ENCODE results near the gene INSL3. TPM values are rescaled to one million over a fixed set of nuclear protein-coding genes. Genes with fewer than 3 reads are reported as not detected.

Gene INSL3
- total and polyA plus RNA-seq, 4 donors = 0.22 TPM; not detected in 3

- peaks cover 0 to 5% (median 0%) of the 10 kb centered on the region in 4 donors for H3K4me1 ChIP-seq (ENCODE audit: control insufficient read depth in 4 of 4, insufficient read depth in 4 of 4, low read length in 3 of 4)
- no peak for TF ChIP-seq CTCF (IDR thresholded peaks at IDR 0.05; ENCODE audit: low read depth, low read length, missing input control)
- WGBS = 75% methylated on average over 6 of the region's 6 CpGs
- peaks cover 0 to 7% (median 0%) of the 10 kb centered on the region in 4 donors for H3K27me3 ChIP-seq (ENCODE audit: control insufficient read depth in 4 of 4, insufficient read depth in 4 of 4, low read length in 3 of 4)
- H3K9me3 ChIP-seq (ENCODE audit: control insufficient read depth in 4 of 4, low read length in 3 of 4) = peaks cover 0 to 2% (median 0%) of the 10 kb centered on the region in 4 donors
- H3K27ac ChIP-seq (ENCODE audit: low read depth in 1 of 2, low read length in 2 of 2) = no peak overlapping the region
- H3K9ac ChIP-seq (ENCODE audit: low read depth in 1 of 2, low read length in 2 of 2) = no peak overlapping the region
- no peak overlapping the region for H3K4me3 ChIP-seq (ENCODE audit: low read depth in 1 of 3, low read length in 3 of 3)
- DNase-seq (ENCODE audit: low spot score) = no peak
- peaks cover 0 to 1% (median 0%) of the 10 kb centered on the region in 4 donors for H3K36me3 ChIP-seq (ENCODE audit: control insufficient read depth in 4 of 4, insufficient read depth in 3 of 4, low read depth in 1 of 4, low read length in 3 of 4)
Observed at GRCh38 chr19:17840019-17840418, 18.7 kb upstream of the INSL3 start.

- no peak for DNase-seq (ENCODE audit: low spot score)
- Histone ChIP-seq H3K9ac (ENCODE audit: low read depth in 1 of 2, low read length in 2 of 2) (no peak overlapping the region), H3K9me3 (ENCODE audit: control insufficient read depth in 4 of 4, low read length in 3 of 4) (peaks cover 0 to 2% (median 0%) of the 10 kb centered on the region in 4 donors), H3K36me3 (ENCODE audit: control insufficient read depth in 4 of 4, insufficient read depth in 3 of 4, low read depth in 1 of 4, low read length in 3 of 4) (peaks cover 0 to 1% (median 0%) of the 10 kb centered on the region in 4 donors), H3K4me1 (ENCODE audit: control insufficient read depth in 4 of 4, insufficient read depth in 4 of 4, low read length in 3 of 4) (peaks cover 0 to 5% (median 0%) of the 10 kb centered on the region in 4 donors), H3K27me3 (ENCODE audit: control insufficient read depth in 4 of 4, insufficient read depth in 4 of 4, low read length in 3 of 4) (peaks cover 0 to 7% (median 0%) of the 10 kb centered on the region in 4 donors), H3K4me3 (ENCODE audit: low read depth in 1 of 3, low read length in 3 of 3) (no peak overlapping the region), H3K27ac (ENCODE audit: low read depth in 1 of 2, low read length in 2 of 2) (no peak overlapping the region)
- TF ChIP-seq RAD21 (IDR thresholded peaks at IDR 0.05) = no peak
- no peak for TF ChIP-seq FOXA1 (IDR thresholded peaks at IDR 0.05)
- no peak for TF ChIP-seq ZBTB33 (IDR thresholded peaks at IDR 0.05)
- no peak for TF ChIP-seq GABPA (IDR thresholded peaks at IDR 0.05 in 1 of 2, conservative IDR thresholded peaks at IDR 0.05 in 1 of 2)
- no peak for TF ChIP-seq NR2F2 (IDR thresholded peaks at IDR 0.05)
- TF ChIP-seq REST (IDR thresholded peaks at IDR 0.05) = no peak
- no peak for TF ChIP-seq MAX (IDR thresholded peaks at IDR 0.05)
- no peak for TF ChIP-seq HNF4A (conservative IDR thresholded peaks at IDR 0.05)
- TF ChIP-seq TAF1 (conservative IDR thresholded peaks at IDR 0.05) = no peak
- TF ChIP-seq RXRA (IDR thresholded peaks at IDR 0.05) = no peak
- no peak for TF ChIP-seq FOXA2 (IDR thresholded peaks at IDR 0.05)
- WGBS = 87% methylated on average over 7 of the region's 7 CpGs
Observed at GRCh38 chr19:17837972-17838371, 16.7 kb upstream of the INSL3 start.

All from liver (tissue), 9 donors.